GM12878 (cell line): ENCODE results near the gene SEC62. TPM values are rescaled to one million over a fixed set of nuclear protein-coding genes. Genes with fewer than 3 reads are reported as not detected.

Experiments used
- ATAC-seq: fragments of 200-7000 bp; cut with Tn5 transposase; 3 replicates; pipeline ENCODE4 v1.9.1; 2020; ENCODE audit warnings: mild to moderate bottlenecking, moderate library complexity
- BruUV-seq: library from RNA; stranded (reverse); fragments of 400-500 nt; replicated peaks from 2 replicates; lab custom pipeline; 2021; lab: Mats Ljungman, UMichigan
- CTCF ChIA-PET: fragments of 300-600 bp; sonication (Branson Sonifier 250); formaldehyde crosslinking; extraction: SDS; loops from one replicate; lab custom pipeline; 2021; ENCODE audit warnings: inconsistent platforms; lab: Yijun Ruan, JAX
- POLR2A ChIA-PET: fragments of 350-600 bp; formaldehyde crosslinking; extraction: SDS; loops from one replicate; lab custom pipeline; 2021; ENCODE audit warnings: inconsistent platforms; lab: Charles Lee
- RAD21 ChIA-PET: fragments of 300-600 bp; sonication (Branson Sonifier 250); formaldehyde crosslinking; loops from one replicate; lab custom pipeline; 2023; ENCODE audit warnings: antibody characterized with exemption; ENCODE audit not compliant: unreplicated experiment; lab: Charles Lee
- SMC1A ChIA-PET: fragments of 300-600 bp; sonication (Branson Sonifier 250); formaldehyde crosslinking; loops from one replicate; lab custom pipeline; 2023; ENCODE audit not compliant: unreplicated experiment, uncharacterized antibody; lab: Charles Lee
- DNase-seq: peaks from one replicate; pipeline ENCODE4 v3.0.0-alpha.2; 2011; ENCODE audit warnings: low read depth, low spot score
- FAIRE-seq: peaks from 3 replicates; lab custom pipeline; 2011; peaks lifted over from hg19 to GRCh38; lab: Jason Lieb, UNC
- H2AFZ ChIP-seq: 2 replicates; pipeline ENCODE4 v1.6.0; 2011; ENCODE audit warnings: low read depth, low read length, control low read depth; ENCODE audit not compliant: control insufficient read depth
- H3K27ac ChIP-seq: 2 replicates; pipeline ENCODE4 v1.5.1; 2011; ENCODE audit warnings: control low read depth; ENCODE audit not compliant: control insufficient read depth, insufficient read depth
- H3K27me3 ChIP-seq, 2 experiments: replicated peaks in 1 of 2; 2 replicates each; pipeline versions ENCODE4 v1.6.0 to v1.6.1; 2011; ENCODE audit warnings: low read length in 1 of 2; ENCODE audit not compliant: control insufficient read depth in 2 of 2, insufficient read depth in 2 of 2
- H3K36me3 ChIP-seq, 2 experiments: 2 replicates each; pipeline ENCODE4 v1.5.1; 2011; ENCODE audit warnings: low read length in 1 of 2; ENCODE audit not compliant: control insufficient read depth in 2 of 2, insufficient read depth in 2 of 2
- H3K4me1 ChIP-seq: 2 replicates; pipeline ENCODE4 v1.6.1; 2011; ENCODE audit warnings: mild to moderate bottlenecking, low read length, moderate library complexity, mixed read lengths; ENCODE audit not compliant: control insufficient read depth, insufficient read depth
- H3K4me2 ChIP-seq: 2 replicates; pipeline ENCODE4 v1.6.0; 2011; ENCODE audit warnings: control low read depth; ENCODE audit not compliant: control insufficient read depth, insufficient read depth
- H3K4me3 ChIP-seq: fragments of 200-600 bp; sonication (generic); 2 replicates; pipeline ENCODE4 v1.5.1; 2016
- H3K79me2 ChIP-seq: 2 replicates; pipeline ENCODE4 v1.6.0; 2011; ENCODE audit warnings: low read length; ENCODE audit not compliant: control insufficient read depth, insufficient read depth
- H3K9ac ChIP-seq: 2 replicates; pipeline ENCODE4 v1.8.0; 2011; ENCODE audit warnings: low read length, control low read depth, mixed read lengths; ENCODE audit not compliant: control insufficient read depth, insufficient read depth
- H3K9me3 ChIP-seq: replicated peaks from 3 replicates; pipeline ENCODE4 v1.5.1; 2011; ENCODE audit warnings: mild to moderate bottlenecking, low read length; ENCODE audit not compliant: control insufficient read depth, insufficient read depth
- H4K20me1 ChIP-seq: 2 replicates; pipeline ENCODE4 v1.6.0; 2011; ENCODE audit not compliant: control insufficient read depth, insufficient read depth
- ETV6 ChIP-seq, 2 experiments: fragments of 450-650 bp in 1 of 2; IDR thresholded peaks in 1 of 2; conservative IDR thresholded peaks in 1 of 2; 2 replicates each; pipeline ENCODE4 v1.6.1; 2014; ENCODE audit warnings: antibody characterized with exemption in 1 of 2, borderline replicate concordance in 1 of 2, low read depth in 1 of 2, mild to moderate bottlenecking in 1 of 2, moderate library complexity in 1 of 2
- FOXK2 ChIP-seq: fragments of 450-650 bp; IDR thresholded peaks from 2 replicates; pipeline ENCODE4 v1.6.1; 2017; ENCODE audit warnings: mild to moderate bottlenecking, moderate library complexity
- FOXM1 ChIP-seq: IDR thresholded peaks from 2 replicates; pipeline ENCODE4 v1.6.1; 2012; ENCODE audit warnings: low read depth, mild to moderate bottlenecking, inconsistent platforms, low read length, moderate library complexity
- JUNB ChIP-seq: IDR thresholded peaks from 2 replicates; pipeline ENCODE4 v1.6.1; 2016; ENCODE audit warnings: antibody characterized with exemption, mild to moderate bottlenecking
- KLF5 ChIP-seq: fragments of 450-650 bp; IDR thresholded peaks from 2 replicates; pipeline ENCODE4 v1.6.1; 2014; ENCODE audit warnings: mild to moderate bottlenecking; ENCODE audit not compliant: partially characterized antibody
- NBN ChIP-seq: fragments of 450-650 bp; IDR thresholded peaks from 2 replicates; pipeline ENCODE4 v1.6.1; 2016
- POU2F2 ChIP-seq: IDR thresholded peaks from 3 replicates; pipeline ENCODE4 v1.6.1; 2011; ENCODE audit warnings: low read depth, mild to moderate bottlenecking, low read length, borderline replicate concordance
- RBBP5 ChIP-seq: fragments of 200-600 bp; sonication (generic); conservative IDR thresholded peaks from 2 replicates; pipeline ENCODE4 v1.6.1; 2016
- ZZZ3 ChIP-seq: IDR thresholded peaks from 2 replicates; pipeline ENCODE4 v1.6.1; 2011; ENCODE audit warnings: low read depth; ENCODE audit not compliant: control insufficient read depth, insufficient read length
- WGBS: methylation state at CpG from one replicate; pipeline ENCODE4 v1.1.6; 2016; ENCODE audit warnings: low lambda C conversion rate; ENCODE audit not compliant: insufficient replicate concordance, insufficient coverage; ENCODE audit errors: missing lambda C conversion rate; 5-methylcytosine and 5-hydroxymethylcytosine counted together
- in situ Hi-C: fragments of 300-500 bp; cut with MboI; formaldehyde crosslinking; loops from 9 replicates; pipeline ENCODE4 v1.14.3; 2018; ENCODE audit warnings: mixed read lengths
- intact Hi-C: fragments of 100-400 bp; cut with micrococcal nuclease; formaldehyde crosslinking; loops from one replicate; pipeline ENCODE4 v1.14.2; 2022; ENCODE audit not compliant: unreplicated experiment
- polyA plus RNA-seq, 11 experiments: library from polyadenylated mRNA; depleted of rRNA in 4 of 11; unstranded in 6 of 11; stranded (reverse) in 5 of 11; fragments of >200 nt; fragmentation: Nextera tagmentation in 4 of 11; fragmentation: Illumina TruSeq in 1 of 11; extraction: Ambion mirVana in 4 of 11; extraction: Trizol in 1 of 11; gene quantifications; 1 replicate in 1 of 11; 2 replicates in 10 of 11; pipeline versions ENCODE4 v1.2.1 to v1.2.3, GENCODE V29; 2011 to 2016; ENCODE audit warnings: inconsistent platforms in 2 of 11, missing spikeins in 2 of 11, low read depth in 1 of 11
- total RNA-seq, 4 experiments: library from RNA; depleted of rRNA in 3 of 4; stranded (reverse); fragments of >200 nt in 3 of 4; fragmentation: Illumina TruSeq in 1 of 4; extraction: Trizol in 1 of 4; gene quantifications; 2 replicates each; pipeline versions ENCODE4 v1.2.1 to v1.2.3, GENCODE V29; 2013 to 2021
- TF ChIP-seq, protein P1 (sequence below): IDR thresholded peaks from 2 replicates; pipeline ENCODE4 v1.6.1; 2012; ENCODE audit warnings: low read depth, low read length, improper control_type of control experiment
- TF ChIP-seq, protein P2 (sequence below): fragments of 150-350 bp; IDR thresholded peaks from 2 replicates; pipeline ENCODE4 v1.6.1; 2016; ENCODE audit warnings: low read depth, low read length

Gene SEC62
- total and polyA plus RNA-seq, 10 of the 15 experiments (the other 5 are each of a cell fraction or from before 2014, with no cell fraction given) = 25.6 to 270 (median 94.8) TPM

DNA sequence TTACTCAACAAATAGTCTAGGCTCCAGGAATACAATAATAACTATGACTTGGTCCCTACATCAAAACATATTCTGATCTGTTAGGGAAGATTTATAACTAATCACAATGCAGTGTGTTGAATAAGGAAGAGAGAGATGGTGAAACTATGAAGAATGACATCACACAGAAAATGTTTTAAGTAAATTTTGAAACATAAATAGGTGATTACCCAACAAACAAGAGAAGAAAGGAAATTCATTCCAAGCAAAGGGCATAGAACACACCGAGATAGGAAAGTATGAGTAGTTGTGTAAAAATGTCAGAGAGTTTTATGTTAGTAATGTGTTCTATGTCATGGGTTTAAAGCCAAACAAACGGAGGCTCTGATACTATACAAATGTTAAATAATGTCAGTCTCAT, 13.4 kb downstream of the SEC62 start:
- no peak for TF ChIP-seq NBN
- no peak for TF ChIP-seq FOXM1
- TF ChIP-seq JUNB = no peak
- TF ChIP-seq, protein P1, sequence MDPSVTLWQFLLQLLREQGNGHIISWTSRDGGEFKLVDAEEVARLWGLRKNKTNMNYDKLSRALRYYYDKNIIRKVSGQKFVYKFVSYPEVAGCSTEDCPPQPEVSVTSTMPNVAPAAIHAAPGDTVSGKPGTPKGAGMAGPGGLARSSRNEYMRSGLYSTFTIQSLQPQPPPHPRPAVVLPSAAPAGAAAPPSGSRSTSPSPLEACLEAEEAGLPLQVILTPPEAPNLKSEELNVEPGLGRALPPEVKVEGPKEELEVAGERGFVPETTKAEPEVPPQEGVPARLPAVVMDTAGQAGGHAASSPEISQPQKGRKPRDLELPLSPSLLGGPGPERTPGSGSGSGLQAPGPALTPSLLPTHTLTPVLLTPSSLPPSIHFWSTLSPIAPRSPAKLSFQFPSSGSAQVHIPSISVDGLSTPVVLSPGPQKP = no peak
- no peak for TF ChIP-seq FOXK2
- no peak for TF ChIP-seq ZZZ3
- TF ChIP-seq KLF5 = no peak
- TF ChIP-seq, protein P2, sequence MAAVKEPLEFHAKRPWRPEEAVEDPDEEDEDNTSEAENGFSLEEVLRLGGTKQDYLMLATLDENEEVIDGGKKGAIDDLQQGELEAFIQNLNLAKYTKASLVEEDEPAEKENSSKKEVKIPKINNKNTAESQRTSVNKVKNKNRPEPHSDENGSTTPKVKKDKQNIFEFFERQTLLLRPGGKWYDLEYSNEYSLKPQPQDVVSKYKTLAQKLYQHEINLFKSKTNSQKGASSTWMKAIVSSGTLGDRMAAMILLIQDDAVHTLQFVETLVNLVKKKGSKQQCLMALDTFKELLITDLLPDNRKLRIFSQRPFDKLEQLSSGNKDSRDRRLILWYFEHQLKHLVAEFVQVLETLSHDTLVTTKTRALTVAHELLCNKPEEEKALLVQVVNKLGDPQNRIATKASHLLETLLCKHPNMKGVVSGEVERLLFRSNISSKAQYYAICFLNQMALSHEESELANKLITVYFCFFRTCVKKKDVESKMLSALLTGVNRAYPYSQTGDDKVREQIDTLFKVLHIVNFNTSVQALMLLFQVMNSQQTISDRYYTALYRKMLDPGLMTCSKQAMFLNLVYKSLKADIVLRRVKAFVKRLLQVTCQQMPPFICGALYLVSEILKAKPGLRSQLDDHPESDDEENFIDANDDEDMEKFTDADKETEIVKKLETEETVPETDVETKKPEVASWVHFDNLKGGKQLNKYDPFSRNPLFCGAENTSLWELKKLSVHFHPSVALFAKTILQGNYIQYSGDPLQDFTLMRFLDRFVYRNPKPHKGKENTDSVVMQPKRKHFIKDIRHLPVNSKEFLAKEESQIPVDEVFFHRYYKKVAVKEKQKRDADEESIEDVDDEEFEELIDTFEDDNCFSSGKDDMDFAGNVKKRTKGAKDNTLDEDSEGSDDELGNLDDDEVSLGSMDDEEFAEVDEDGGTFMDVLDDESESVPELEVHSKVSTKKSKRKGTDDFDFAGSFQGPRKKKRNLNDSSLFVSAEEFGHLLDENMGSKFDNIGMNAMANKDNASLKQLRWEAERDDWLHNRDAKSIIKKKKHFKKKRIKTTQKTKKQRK = no peak
- TF ChIP-seq RBBP5 = no peak
- no peak for TF ChIP-seq ETV6 (conservative IDR thresholded peaks at IDR 0.05 in 1 of 2, IDR thresholded peaks at IDR 0.05 in 1 of 2; ENCODE audit: borderline replicate concordance in 1 of 2, low read depth in 1 of 2)
- no peak for TF ChIP-seq POU2F2
- H3K4me3 ChIP-seq = no peak overlapping the region
- H3K4me2 ChIP-seq = no peak overlapping the region
- H3K79me2 ChIP-seq = peaks cover 22% of the 10 kb centered on the region
- 96% methylated on average over 2 of the region's 2 CpGs for WGBS
- H3K27ac ChIP-seq = no peak overlapping the region
- H2AFZ ChIP-seq = no peak overlapping the region
- no peaks in the 10 kb centered on the region for H3K27me3 ChIP-seq
- H3K36me3 ChIP-seq = peaks cover 8 to 49% of the 10 kb centered on the region in 2 experiments
- no peak overlapping the region for H3K9ac ChIP-seq
- POLR2A ChIA-PET = no interaction called here
- FAIRE-seq = no peak
- no peak for ATAC-seq
- no peaks in the 10 kb centered on the region for H4K20me1 ChIP-seq
- SMC1A ChIA-PET = interaction anchor here (2.3 kb wide), 1 partner anchor 10 kb away, joined by 12 read pairs; no protein-coding TSS in a partner anchor
- no peak for DNase-seq
- no peaks in the 10 kb centered on the region for H3K9me3 ChIP-seq
- CTCF ChIA-PET = interaction anchor here (1.2 kb wide), 1 partner anchor 118 kb away, joined by 3 read pairs; no protein-coding TSS in a partner anchor
- RAD21 ChIA-PET = no interaction called here
- peaks cover 6% of the 10 kb centered on the region for H3K4me1 ChIP-seq
- intact Hi-C loops (no loop called here), in situ Hi-C loops (no loop called here)
- no TSS peak for BruUV-seq
